ENCODE measurements around the gene STMN1. TPM values are rescaled to one million over a fixed set of nuclear protein-coding genes. Genes with fewer than 3 reads are reported as not detected.

Gene STMN1
- total and polyA plus RNA-seq, 9 donors = 295 to 745 (median 558) TPM

DNA sequence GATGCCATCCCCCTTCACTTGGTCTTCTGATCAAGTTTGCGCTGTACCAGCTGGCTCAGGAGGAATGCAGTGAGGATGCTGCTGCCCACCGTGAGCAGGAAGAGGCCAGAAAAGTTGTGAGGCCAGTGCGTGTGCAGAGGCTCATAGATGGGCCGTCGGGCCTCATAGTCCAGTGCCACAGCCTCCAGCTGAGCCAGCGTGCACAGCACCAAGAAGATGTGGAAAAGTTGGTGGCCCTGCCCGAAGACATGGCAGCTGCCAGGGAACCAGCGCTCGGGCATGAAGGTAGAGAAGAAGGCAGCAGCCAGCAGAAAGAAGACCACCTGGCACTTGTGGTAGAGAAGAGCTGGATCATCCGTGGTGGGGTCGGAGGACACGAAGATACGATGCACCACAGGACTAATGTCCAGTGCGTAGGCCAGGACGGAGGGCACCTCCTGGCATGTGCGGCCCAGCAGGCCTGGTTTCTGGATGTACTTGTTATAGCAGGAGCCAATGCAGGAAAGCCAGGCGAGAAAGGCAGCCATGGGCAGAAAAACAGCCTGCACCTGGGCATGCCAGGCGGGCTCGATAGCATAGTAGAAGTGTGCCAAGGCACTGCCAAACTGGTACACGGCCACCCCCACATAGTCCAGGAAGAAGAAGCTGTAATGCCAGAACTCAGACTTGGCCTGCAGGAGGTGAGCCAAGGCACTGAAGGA, 43.3 kb downstream of the STMN1 start:
- H3K4me3 ChIP-seq (ENCODE audit: low read length) = no peak overlapping the region
- peaks cover 15% of the 10 kb centered on the region for H3K36me3 ChIP-seq (ENCODE audit: control insufficient read depth, insufficient read depth, low read length)
- WGBS (ENCODE audit: insufficient coverage) = 94% methylated on average over 19 of the region's 20 CpGs
- no peaks in the 10 kb centered on the region for H3K9me3 ChIP-seq (replicated peaks; ENCODE audit: control insufficient read depth, low read depth, low read length)
- H3K27ac ChIP-seq (ENCODE audit: low read length) = no peak overlapping the region
- H3K4me1 ChIP-seq (ENCODE audit: control insufficient read depth, insufficient read depth, low read length) = peaks cover 11% of the 10 kb centered on the region
- no peaks in the 10 kb centered on the region for H3K27me3 ChIP-seq (ENCODE audit: control insufficient read depth, insufficient read depth, low read length)
- DNase-seq = no peak

DNA sequence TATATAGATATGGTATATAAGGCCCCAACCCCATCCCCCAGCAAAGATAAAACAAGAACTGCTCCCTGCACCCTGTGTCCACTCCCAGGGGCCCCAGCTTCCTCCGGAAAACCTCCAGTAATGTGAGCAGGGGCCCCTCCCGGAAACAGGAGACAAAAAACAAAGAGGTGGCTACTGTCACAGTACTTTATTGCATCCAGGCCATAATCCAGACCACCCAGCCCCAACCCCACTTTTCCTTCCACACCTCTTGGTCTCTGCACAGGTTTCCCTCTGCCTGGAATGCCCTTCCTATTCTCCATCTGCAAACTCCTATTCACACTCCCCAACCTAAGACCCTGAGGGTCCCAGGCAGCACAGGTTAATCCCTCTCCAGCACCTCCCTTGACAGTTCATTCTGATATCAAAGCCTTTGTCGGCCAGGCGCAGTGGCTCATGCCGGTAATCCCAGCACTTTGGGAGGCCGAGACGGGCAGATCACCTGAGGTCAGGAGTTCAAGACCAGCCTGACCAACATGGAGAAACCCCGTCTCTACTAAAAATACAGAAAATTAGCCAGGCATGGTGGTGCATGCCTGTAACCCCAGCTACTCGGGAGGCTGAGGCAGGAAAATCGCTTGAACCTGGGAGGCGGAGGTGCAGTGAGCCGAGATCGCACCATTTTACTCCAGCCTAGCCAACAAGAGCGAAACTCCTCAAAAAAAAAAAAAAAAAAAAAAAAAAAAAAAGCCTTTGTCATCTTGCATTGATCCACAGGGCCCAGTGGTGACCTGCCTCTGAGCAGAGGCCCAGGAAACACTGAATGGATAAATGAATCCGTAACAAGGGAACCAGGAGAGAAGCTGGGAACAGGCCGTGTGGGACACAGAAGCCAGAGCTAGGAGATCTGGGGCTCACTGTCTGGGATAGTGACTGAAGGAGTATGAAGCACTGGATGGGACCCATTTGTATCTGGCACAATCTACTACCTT, 44.6 kb downstream of the STMN1 start:
- Histone ChIP-seq H3K27me3 (ENCODE audit: control insufficient read depth, insufficient read depth, low read length) (no peaks in the 10 kb centered on the region), H3K36me3 (ENCODE audit: control insufficient read depth, insufficient read depth, low read length) (peaks cover 15% of the 10 kb centered on the region), H3K4me3 (ENCODE audit: low read length) (no peak overlapping the region), H3K27ac (ENCODE audit: low read length) (no peak overlapping the region), H3K4me1 (ENCODE audit: control insufficient read depth, insufficient read depth, low read length) (peaks cover 11% of the 10 kb centered on the region), H3K9me3 (replicated peaks; ENCODE audit: control insufficient read depth, low read depth, low read length) (no peaks in the 10 kb centered on the region)
- peak; percentile 71 for DNase-seq
- WGBS (ENCODE audit: insufficient coverage) = 48% methylated on average over 3 of the region's 16 CpGs

DNA sequence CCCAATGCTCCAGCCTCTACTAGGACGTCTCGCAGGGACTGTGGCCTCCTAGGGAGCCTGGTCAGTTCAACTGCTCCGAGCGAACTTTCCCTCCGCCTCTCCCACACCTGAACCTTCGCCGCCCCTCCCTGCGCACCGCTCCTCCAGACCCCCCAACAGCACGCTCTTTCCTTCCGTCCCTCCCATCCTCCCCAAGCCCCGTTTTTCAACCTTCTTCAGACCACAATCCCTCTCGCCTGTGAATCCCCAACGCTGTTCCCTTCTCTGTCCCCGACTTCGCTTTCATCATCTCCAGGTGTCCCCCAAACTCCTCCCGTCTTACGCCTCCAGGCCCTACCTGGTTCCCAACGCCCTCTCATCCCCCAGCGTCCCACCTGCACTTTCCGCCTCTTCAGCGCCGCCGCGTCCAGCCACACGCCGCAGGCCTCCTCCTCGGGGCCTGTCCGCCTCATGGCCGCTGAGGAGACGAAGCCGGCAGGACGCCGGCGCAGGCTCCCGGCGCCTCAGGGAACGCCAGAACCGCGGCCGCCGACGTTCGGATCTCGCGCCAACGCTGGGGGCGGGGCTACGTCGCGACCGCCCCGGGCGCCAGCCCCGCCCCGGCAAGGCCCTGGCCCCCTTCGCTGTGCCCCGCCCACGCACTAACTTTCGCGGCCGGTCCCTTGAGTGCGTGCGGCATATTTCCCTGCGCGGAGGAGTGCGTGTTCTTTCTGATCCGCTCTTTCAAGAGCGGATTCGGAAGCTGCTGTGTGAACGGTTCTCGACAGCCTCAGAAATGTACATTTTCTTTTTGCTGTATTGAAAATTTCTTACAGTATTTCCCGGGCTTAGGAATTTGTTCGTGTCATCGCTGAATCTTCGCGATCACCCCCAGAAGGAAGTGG, 47.1 kb downstream of the STMN1 start, which contains the start of gene AUNIP:
AUNIP (minus strand) TSS at position 552 of the 884 bp plus-strand sequence; CDS start at position 452, 100 bp downstream.
- peak; percentile 92 for DNase-seq
- whole genome bisulfite sequencing (ENCODE audit: insufficient coverage) = 0% methylated on average over 71 of the region's 77 CpGs
- Histone ChIP-seq H3K27me3 (ENCODE audit: control insufficient read depth, insufficient read depth, low read length) (no peaks in the 10 kb centered on the region), H3K4me3 (ENCODE audit: low read length) (peak within 1 kb of the TSS; percentile 51), H3K9me3 (replicated peaks; ENCODE audit: control insufficient read depth, low read depth, low read length) (no peaks in the 10 kb centered on the region), H3K27ac (ENCODE audit: low read length) (peak within 1 kb of the TSS; percentile 91), H3K36me3 (ENCODE audit: control insufficient read depth, insufficient read depth, low read length) (peaks cover 15% of the 10 kb centered on the region), H3K4me1 (ENCODE audit: control insufficient read depth, insufficient read depth, low read length) (peaks cover 11% of the 10 kb centered on the region)

DNA sequence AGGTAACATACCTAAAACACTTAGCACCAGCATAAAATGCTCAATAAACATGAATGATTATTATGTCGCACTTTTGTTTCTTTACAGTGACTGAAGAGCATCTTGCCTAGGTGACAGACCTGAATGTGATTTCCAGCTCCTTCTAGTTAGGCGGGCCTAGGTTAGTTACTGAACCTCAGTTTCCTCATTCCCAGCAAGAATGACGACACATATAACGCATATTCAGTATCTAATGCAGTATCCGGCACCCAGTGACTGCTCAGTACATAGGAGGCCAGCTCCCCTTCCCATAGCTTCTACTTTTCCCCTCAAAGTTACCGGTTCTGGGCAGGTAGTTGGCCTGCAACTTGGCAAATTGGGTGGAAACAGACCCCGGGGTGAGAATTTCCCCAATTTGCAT, 47.7 kb downstream of the STMN1 start:
- WGBS (ENCODE audit: insufficient coverage) = 24% methylated on average over 6 of the region's 7 CpGs
- H3K4me3 ChIP-seq (ENCODE audit: low read length) = peak overlapping the region; percentile 51

DNA sequence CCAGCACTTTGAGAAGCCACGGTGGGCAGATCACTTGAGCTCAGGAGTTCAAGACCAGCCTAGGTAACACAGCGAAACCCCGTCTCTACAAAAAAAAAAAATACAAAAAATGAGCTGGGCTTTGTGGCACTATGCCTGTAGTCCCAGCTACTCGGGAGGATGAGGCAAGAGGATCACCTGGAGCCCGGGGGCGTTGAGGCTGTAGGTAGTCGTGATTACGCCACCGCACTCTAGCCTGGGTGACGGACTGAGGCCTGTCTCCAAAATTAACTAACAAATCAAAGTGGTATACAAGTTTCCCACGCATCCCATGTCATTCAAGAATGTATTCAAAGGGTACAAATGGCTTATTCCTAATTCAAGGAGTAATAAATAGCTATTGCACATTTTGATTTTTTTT, 49.4 kb downstream of the STMN1 start:
- no peak overlapping the region for H3K27ac ChIP-seq (ENCODE audit: low read length)
- H3K27me3 ChIP-seq (ENCODE audit: control insufficient read depth, insufficient read depth, low read length) = no peaks in the 10 kb centered on the region
- 86% methylated on average over 4 of the region's 11 CpGs for WGBS (ENCODE audit: insufficient coverage)
- no peaks in the 10 kb centered on the region for H3K36me3 ChIP-seq (ENCODE audit: control insufficient read depth, insufficient read depth, low read length)
- H3K9me3 ChIP-seq (replicated peaks; ENCODE audit: control insufficient read depth, low read depth, low read length) = no peaks in the 10 kb centered on the region
- no peak overlapping the region for H3K4me3 ChIP-seq (ENCODE audit: low read length)
- peaks cover 8% of the 10 kb centered on the region for H3K4me1 ChIP-seq (ENCODE audit: control insufficient read depth, insufficient read depth, low read length)
- no peak for DNase-seq

More for the DNA sequence above, 47.7 kb downstream of the STMN1 start:
- peaks cover 13% of the 10 kb centered on the region for H3K36me3 ChIP-seq (ENCODE audit: control insufficient read depth, insufficient read depth, low read length)
- no peaks in the 10 kb centered on the region for H3K27me3 ChIP-seq (ENCODE audit: control insufficient read depth, insufficient read depth, low read length)
- peaks cover 11% of the 10 kb centered on the region for H3K4me1 ChIP-seq (ENCODE audit: control insufficient read depth, insufficient read depth, low read length)
- no peaks in the 10 kb centered on the region for H3K9me3 ChIP-seq (replicated peaks; ENCODE audit: control insufficient read depth, low read depth, low read length)
- H3K27ac ChIP-seq (ENCODE audit: low read length) = no peak overlapping the region
- no peak for DNase-seq

DNA sequence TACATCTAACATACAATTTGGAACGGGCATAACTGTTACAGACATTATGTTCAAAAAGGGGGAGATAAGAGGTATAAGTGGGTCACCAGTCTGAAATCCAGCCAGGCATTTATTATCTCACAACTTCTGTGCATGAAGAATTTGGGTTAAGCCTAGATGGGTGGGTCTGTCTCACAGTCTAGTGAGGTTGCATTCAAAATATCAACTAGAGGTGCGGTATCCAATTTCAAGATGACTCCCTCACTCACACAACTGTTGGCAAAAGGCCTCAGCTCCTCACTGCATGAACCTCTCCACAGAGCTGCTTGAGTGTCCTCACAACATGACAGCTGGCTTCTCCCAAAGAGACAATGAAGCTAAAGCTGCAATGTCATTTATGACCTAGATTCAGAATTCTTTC, 51.7 kb downstream of the STMN1 start:
- Histone ChIP-seq H3K36me3 (ENCODE audit: control insufficient read depth, insufficient read depth, low read length) (no peaks in the 10 kb centered on the region), H3K9me3 (replicated peaks; ENCODE audit: control insufficient read depth, low read depth, low read length) (no peaks in the 10 kb centered on the region), H3K27me3 (ENCODE audit: control insufficient read depth, insufficient read depth, low read length) (no peaks in the 10 kb centered on the region), H3K4me3 (ENCODE audit: low read length) (no peak overlapping the region), H3K27ac (ENCODE audit: low read length) (no peak overlapping the region), H3K4me1 (ENCODE audit: control insufficient read depth, insufficient read depth, low read length) (peaks cover 7% of the 10 kb centered on the region)
- no peak for DNase-seq
- no CpG with 5 or more reads among the region's 2 CpGs for WGBS (ENCODE audit: insufficient coverage)

Other genes starting within 250 kb of the STMN1 start
- gene SELENON, start 106.2 kb downstream of the STMN1 start, total RNA-seq = 23.1 TPM
- 10 to 100 TPM; 47.9 to 88.0 (median 65.1) TPM for gene SELENON, start 106.2 kb downstream of the STMN1 start, polyA plus RNA-seq (ENCODE audit: insufficient read depth in 1 of 8, insufficient read length in 8 of 8, low replicate concordance in 1 of 8)
- 53.2 TPM for gene MTFR1L, start 86.5 kb downstream of the STMN1 start, total RNA-seq
- gene MTFR1L, start 86.5 kb downstream of the STMN1 start, polyA plus RNA-seq (ENCODE audit: insufficient read depth in 1 of 8, insufficient read length in 8 of 8, low replicate concordance in 1 of 8) = 10 to 100 TPM; 58.9 to 76.3 (median 64.1) TPM
- 1.1 TPM for gene AUNIP, start 47.0 kb downstream of the STMN1 start, total RNA-seq
- gene AUNIP, start 47.0 kb downstream of the STMN1 start, polyA plus RNA-seq (ENCODE audit: insufficient read depth in 1 of 8, insufficient read length in 8 of 8, low replicate concordance in 1 of 8) = 1 to 10 TPM in 6 of 8 donors, under 1 TPM in 2; 0.76 to 1.8 (median 1.2) TPM
- 5.8 TPM for gene PAQR7, start 30.7 kb downstream of the STMN1 start, total RNA-seq
- gene PAQR7, start 30.7 kb downstream of the STMN1 start, polyA plus RNA-seq (ENCODE audit: insufficient read depth in 1 of 8, insufficient read length in 8 of 8, low replicate concordance in 1 of 8) = 10 to 100 TPM in 1 of 8 donors, 1 to 10 TPM in 7; 6.9 to 10.8 (median 7.7) TPM
- gene PAFAH2, start 91.6 kb upstream of the STMN1 start, total RNA-seq = 59.7 TPM
- 10 to 100 TPM; 42.1 to 78.5 (median 55.6) TPM for gene PAFAH2, start 91.6 kb upstream of the STMN1 start, polyA plus RNA-seq (ENCODE audit: insufficient read depth in 1 of 8, insufficient read length in 8 of 8, low replicate concordance in 1 of 8)
- gene EXTL1, start 115.4 kb upstream of the STMN1 start, total RNA-seq = 0.71 TPM
- 1 to 10 TPM; 1.7 to 4.6 (median 2.5) TPM for gene EXTL1, start 115.4 kb upstream of the STMN1 start, polyA plus RNA-seq (ENCODE audit: insufficient read depth in 1 of 8, insufficient read length in 8 of 8, low replicate concordance in 1 of 8)
- 0.93 TPM for gene SLC30A2, start 139.7 kb upstream of the STMN1 start, total RNA-seq
- gene SLC30A2, start 139.7 kb upstream of the STMN1 start, polyA plus RNA-seq (ENCODE audit: insufficient read depth in 1 of 8, insufficient read length in 8 of 8, low replicate concordance in 1 of 8) = 1 to 10 TPM in 2 of 8 donors, under 1 TPM in 6; 0.29 to 2.0 (median 0.65) TPM
- 44.8 TPM for gene TRIM63, start 161.2 kb upstream of the STMN1 start, total RNA-seq
- 10 to 100 TPM; 25.8 to 59.2 (median 40.8) TPM for gene TRIM63, start 161.2 kb upstream of the STMN1 start, polyA plus RNA-seq (ENCODE audit: insufficient read depth in 1 of 8, insufficient read length in 8 of 8, low replicate concordance in 1 of 8)
- gene PDIK1L, start 205.4 kb upstream of the STMN1 start, total RNA-seq = 7.0 TPM
- 1 to 10 TPM; 5.7 to 9.1 (median 6.5) TPM for gene PDIK1L, start 205.4 kb upstream of the STMN1 start, polyA plus RNA-seq (ENCODE audit: insufficient read depth in 1 of 8, insufficient read length in 8 of 8, low replicate concordance in 1 of 8)